H1 (cell line): Measurements from ENCODE around the gene NAV3. TPM values are rescaled to one million over a fixed set of nuclear protein-coding genes. Genes with fewer than 3 reads are reported as not detected.

Source experiments
- CTCF ChIA-PET: fragments of 300-600 bp; sonication (Branson Sonifier 250); formaldehyde crosslinking; loops from one replicate; lab custom pipeline; 2021; ENCODE audit not compliant: partially characterized antibody; lab: Charles Lee
- POLR2A ChIA-PET: fragments of 300-600 bp; sonication (Branson Sonifier 250); formaldehyde crosslinking; loops from one replicate; lab custom pipeline; 2021; ENCODE audit warnings: inconsistent platforms; ENCODE audit not compliant: partially characterized antibody; lab: Charles Lee
- DNase-seq, 2 experiments: peaks; one replicate each; pipeline versions ENCODE4 v3.0.0 to v3.0.0-alpha.2; 2010 to 2022; ENCODE audit warnings: low spot score in 2 of 2, low read depth in 1 of 2, mixed read lengths in 1 of 2
- FAIRE-seq: peaks from 2 replicates; lab custom pipeline; 2011; peaks lifted over from hg19 to GRCh38; lab: Jason Lieb, UNC
- H2AFZ ChIP-seq: 2 replicates; pipeline ENCODE4 v1.8.1; 2012; ENCODE audit warnings: low read length, inconsistent platforms
- H2AK5ac ChIP-seq: 2 replicates; pipeline ENCODE4 v1.6.1; 2013; ENCODE audit warnings: low read depth, low read length
- H2BK120ac ChIP-seq: replicated peaks from 2 replicates; pipeline ENCODE3; 2013; ENCODE audit warnings: low read depth, low read length, inconsistent platforms
- H2BK12ac ChIP-seq: 2 replicates; pipeline ENCODE4 v1.6.1; 2013; ENCODE audit warnings: low read depth, low read length
- H2BK15ac ChIP-seq: 2 replicates; pipeline ENCODE4 v1.6.1; 2013; ENCODE audit warnings: low read length
- H2BK20ac ChIP-seq: 2 replicates; pipeline ENCODE4 v1.6.1; 2013; ENCODE audit warnings: low read length
- H2BK5ac ChIP-seq: 2 replicates; pipeline ENCODE4 v1.6.1; 2013; ENCODE audit warnings: low read depth, low read length
- H3K14ac ChIP-seq: 2 replicates; pipeline ENCODE4 v1.6.1; 2013; ENCODE audit warnings: inconsistent platforms; ENCODE audit not compliant: insufficient read length
- H3K18ac ChIP-seq: 2 replicates; pipeline ENCODE4 v1.6.1; 2013; ENCODE audit warnings: low read length; ENCODE audit errors: extremely low read depth
- H3K23ac ChIP-seq: 2 replicates; pipeline ENCODE4 v1.6.1; 2013; ENCODE audit warnings: inconsistent platforms; ENCODE audit not compliant: insufficient read length
- H3K23me2 ChIP-seq: 2 replicates; pipeline ENCODE4 v1.6.1; 2013; ENCODE audit warnings: low read depth, low read length
- H3K27ac ChIP-seq: 2 replicates; pipeline ENCODE4 v1.6.1; 2011; ENCODE audit warnings: low read depth, low read length, inconsistent platforms
- H3K27me3 ChIP-seq, 4 experiments: replicated peaks in 1 of 4; 1 replicate in 1 of 4; 2 replicates in 3 of 4; pipeline versions ENCODE4 v1.6.1 to v1.8.1; 2011 to 2013; ENCODE audit warnings: low read length in 3 of 4, mild to moderate bottlenecking in 3 of 4, inconsistent platforms in 2 of 4, mixed read lengths in 2 of 4, moderate library complexity in 1 of 4; ENCODE audit not compliant: control insufficient read depth in 3 of 4, insufficient read depth in 3 of 4; ENCODE audit errors: extremely low read depth in 1 of 4
- H3K36me3 ChIP-seq, 4 experiments: 2 replicates each; pipeline versions ENCODE4 v1.6.1 to v1.8.1; 2011 to 2013; ENCODE audit warnings: mild to moderate bottlenecking in 4 of 4, low read length in 3 of 4, moderate library complexity in 2 of 4, control low read depth in 1 of 4, inconsistent platforms in 1 of 4; ENCODE audit not compliant: insufficient read depth in 4 of 4, control insufficient read depth in 2 of 4
- H3K4ac ChIP-seq: replicated peaks from 2 replicates; pipeline ENCODE3; 2013; ENCODE audit warnings: low read length, low read depth, mixed read lengths, inconsistent platforms; ENCODE audit not compliant: insufficient read length
- H3K4me1 ChIP-seq, 4 experiments: replicated peaks in 1 of 4; 1 replicate in 1 of 4; 2 replicates in 3 of 4; pipeline versions ENCODE4 v1.6.1 to v1.8.1; 2011 to 2013; ENCODE audit warnings: low read length in 3 of 4, inconsistent platforms in 2 of 4, mixed read lengths in 1 of 4; ENCODE audit not compliant: insufficient read depth in 4 of 4, control insufficient read depth in 3 of 4
- H3K4me2 ChIP-seq, 2 experiments: 2 replicates each; pipeline versions ENCODE4 v1.6.1 to v1.8.1; 2011 to 2013; ENCODE audit warnings: low read depth in 2 of 2, low read length in 2 of 2, control low read depth in 1 of 2, inconsistent platforms in 1 of 2, mild to moderate bottlenecking in 1 of 2; ENCODE audit not compliant: insufficient read depth in 1 of 2
- H3K4me3 ChIP-seq, 4 experiments: fragments of 200-600, 300-600 bp in 1 of 4; sonication (generic), shearing (Covaris generic), sonication (Bioruptor Twin) in 1 of 4; 2 replicates each; pipeline versions ENCODE4 v1.5.1 to v1.8.1; 2011 to 2016; ENCODE audit warnings: low read length in 4 of 4, low read depth in 3 of 4, control low read depth in 2 of 4, inconsistent platforms in 2 of 4, mild to moderate bottlenecking in 2 of 4, mixed read lengths in 1 of 4, moderate library complexity in 1 of 4; ENCODE audit not compliant: insufficient read depth in 2 of 4; ENCODE audit errors: extremely low read depth in 1 of 4
- H3K56ac ChIP-seq: replicated peaks from 2 replicates; pipeline ENCODE3; 2013; ENCODE audit warnings: low read depth, mild to moderate bottlenecking, mixed read lengths, low read length, inconsistent platforms; ENCODE audit not compliant: insufficient read length
- H3K79me1 ChIP-seq: 2 replicates; pipeline ENCODE4 v1.6.1; 2013; ENCODE audit warnings: low read depth, low read length, control low read depth
- H3K79me2 ChIP-seq, 2 experiments: 2 replicates each; pipeline versions ENCODE4 v1.6.1 to v1.8.1; 2012 to 2013; ENCODE audit warnings: low read length in 2 of 2, mild to moderate bottlenecking in 2 of 2, inconsistent platforms in 1 of 2; ENCODE audit not compliant: insufficient read depth in 2 of 2, control insufficient read depth in 1 of 2
- H3K9ac ChIP-seq, 4 experiments: replicated peaks in 1 of 4; 1 replicate in 1 of 4; 2 replicates in 3 of 4; pipeline versions ENCODE4 v1.6.1 to v1.8.1; 2011 to 2013; ENCODE audit warnings: low read depth in 3 of 4, low read length in 3 of 4, control low read depth in 2 of 4, mild to moderate bottlenecking in 2 of 4, moderate library complexity in 2 of 4, inconsistent platforms in 1 of 4; ENCODE audit errors: extremely low read depth in 1 of 4
- H3K9me3 ChIP-seq, 2 experiments: 2 replicates each; pipeline versions ENCODE4 v1.6.1 to v1.8.1; 2012 to 2013; ENCODE audit warnings: mild to moderate bottlenecking in 2 of 2, moderate library complexity in 2 of 2, control low read depth in 1 of 2, inconsistent platforms in 1 of 2, low read depth in 1 of 2, low read length in 1 of 2, mixed read lengths in 1 of 2; ENCODE audit not compliant: insufficient read depth in 2 of 2
- H4K20me1 ChIP-seq, 2 experiments: replicated peaks in 1 of 2; 2 replicates each; pipeline versions ENCODE3 to v1.8.1; 2011 to 2013; ENCODE audit warnings: inconsistent platforms in 2 of 2, low read length in 2 of 2, mild to moderate bottlenecking in 1 of 2; ENCODE audit not compliant: insufficient read depth in 2 of 2, control insufficient read depth in 1 of 2
- H4K5ac ChIP-seq: 2 replicates; pipeline ENCODE4 v1.6.1; 2013; ENCODE audit warnings: low read length, low read depth, mixed read lengths, inconsistent platforms; ENCODE audit not compliant: insufficient read length
- H4K8ac ChIP-seq: 2 replicates; pipeline ENCODE4 v1.8.0; 2013; ENCODE audit warnings: mild to moderate bottlenecking, moderate library complexity, low read length, inconsistent platforms; ENCODE audit not compliant: insufficient read depth; ENCODE audit errors: extremely low read depth
- H4K91ac ChIP-seq: replicated peaks from 2 replicates; pipeline ENCODE3; 2013; ENCODE audit warnings: low read length, mixed read lengths, inconsistent platforms; ENCODE audit not compliant: insufficient read length
- BACH1 ChIP-seq: IDR thresholded peaks from 2 replicates; pipeline ENCODE4 v1.6.1; 2012; ENCODE audit warnings: low read length, improper control_type of control experiment
- BCL11A ChIP-seq, 2 experiments: IDR thresholded peaks; one replicate each; pipeline ENCODE4 v1.6.1; 2011; ENCODE audit warnings: low read depth in 2 of 2, low read length in 2 of 2, mild to moderate bottlenecking in 2 of 2
- CEBPB ChIP-seq: IDR thresholded peaks from 2 replicates; pipeline ENCODE4 v1.6.1; 2012; ENCODE audit warnings: low read depth, low read length
- CHD1 ChIP-seq: IDR thresholded peaks from 2 replicates; pipeline ENCODE4 v1.6.1; 2012; ENCODE audit warnings: low read depth, low read length, improper control_type of control experiment
- CTBP2 ChIP-seq: IDR thresholded peaks from 2 replicates; pipeline ENCODE4 v1.7.0; 2011; ENCODE audit warnings: borderline replicate concordance, mild to moderate bottlenecking, moderate library complexity, mixed read lengths, low read length; ENCODE audit not compliant: insufficient read depth, insufficient read length
- EZH2 ChIP-seq: fragments of 200-600 bp; sonication (generic); IDR thresholded peaks from 2 replicates; pipeline ENCODE4 v1.7.1; 2012; ENCODE audit warnings: low read depth, mild to moderate bottlenecking, moderate library complexity, low read length, inconsistent platforms; ENCODE audit not compliant: severe bottlenecking
- JUND ChIP-seq: IDR thresholded peaks from 2 replicates; pipeline ENCODE4 v1.6.1; 2011; ENCODE audit warnings: mild to moderate bottlenecking, improper control_type of control experiment, low read length
- MAFK ChIP-seq: IDR thresholded peaks from 2 replicates; pipeline ENCODE4 v1.6.1; 2012; ENCODE audit warnings: low read depth, mild to moderate bottlenecking, improper control_type of control experiment, low read length
- RBBP5 ChIP-seq: IDR thresholded peaks from 2 replicates; pipeline ENCODE4 v1.7.1; 2012; ENCODE audit warnings: low read depth, mild to moderate bottlenecking, inconsistent platforms, low read length, moderate library complexity, borderline replicate concordance
- SIRT6 ChIP-seq: IDR thresholded peaks from one replicate; pipeline ENCODE4 v1.7.1; 2012; ENCODE audit warnings: low read length, inconsistent platforms
- SRF ChIP-seq: IDR thresholded peaks from 2 replicates; pipeline ENCODE4 v1.6.1; 2011; ENCODE audit warnings: mild to moderate bottlenecking, low read depth, low read length, moderate library complexity
- TBP ChIP-seq: IDR thresholded peaks from 2 replicates; pipeline ENCODE4 v1.6.1; 2011; ENCODE audit warnings: low read depth, low read length, improper control_type of control experiment
- YY1 ChIP-seq: IDR thresholded peaks from 2 replicates; pipeline ENCODE4 v1.6.1; 2011; ENCODE audit warnings: low read depth, mild to moderate bottlenecking, low read length
- WGBS, 2 experiments: shearing (Covaris generic) in 1 of 2; methylation state at CpG; one replicate each; pipeline versions ENCODE4 v1.1.6 to v1.1.7; 2013 to 2015; ENCODE audit warnings: low lambda C conversion rate in 2 of 2, mixed read lengths in 2 of 2, inconsistent platforms in 1 of 2, low coverage in 1 of 2, missing lambda C conversion rate in 1 of 2; ENCODE audit not compliant: insufficient replicate concordance in 2 of 2, insufficient coverage in 1 of 2, insufficient read length in 1 of 2; ENCODE audit errors: extremely low coverage in 1 of 2, missing lambda C conversion rate in 1 of 2; 5-methylcytosine and 5-hydroxymethylcytosine counted together
- polyA plus RNA-seq, 7 experiments: library from polyadenylated mRNA; depleted of rRNA in 3 of 7; stranded (reverse) in 5 of 7; unstranded in 2 of 7; fragments of >200 nt in 5 of 7; fragments of 200-250 nt in 2 of 7; gene quantifications; 1 replicate in 5 of 7; 2 replicates in 1 of 7; 4 replicates in 1 of 7; pipeline versions ENCODE4 v1.2.1 to v1.2.3, GENCODE V29; 2011 to 2013; ENCODE audit warnings: missing spikeins in 2 of 7, mixed read lengths in 2 of 7
- total RNA-seq: library from RNA; stranded (reverse); fragmentation: NEBNext Ultra II Directional; extraction: Animal tissue kit (Norgen Biotek cat#: 25700); gene quantifications from 2 replicates; pipeline ENCODE4 v1.2.1, GENCODE V29; 2021
- TF ChIP-seq, protein P1 (sequence below): IDR thresholded peaks from 2 replicates; pipeline ENCODE4 v1.6.1; 2012; ENCODE audit warnings: low read length, inconsistent platforms

Gene NAV3
- total and polyA plus RNA-seq, 2 of the 8 experiments (the other 6 are each of a cell fraction or from before 2014, with no cell fraction given), result 0.47 to 5.0 TPM

DNA sequence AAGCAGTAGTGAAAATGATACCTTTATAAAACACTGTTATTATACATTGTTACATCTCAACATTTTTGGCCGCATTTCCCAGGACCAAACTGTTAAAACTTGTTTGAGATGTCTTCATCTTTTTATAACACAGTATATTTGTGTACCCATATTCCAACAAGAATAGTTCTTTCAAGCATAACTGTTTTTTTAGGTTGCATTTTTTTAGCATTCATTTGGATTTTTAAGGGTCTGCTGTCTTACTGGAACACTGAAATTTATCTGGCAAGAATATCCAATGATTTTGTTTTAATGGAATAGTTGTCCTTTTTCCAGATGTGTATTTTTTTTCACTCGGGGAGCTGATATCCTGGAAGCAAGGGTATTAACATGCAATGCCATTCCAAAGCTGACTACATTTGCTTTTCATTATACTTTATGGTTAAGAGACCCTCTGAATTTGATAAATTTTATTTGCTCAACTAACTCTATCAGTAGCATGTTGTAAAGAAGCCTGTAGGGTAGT lies 8.9 kb upstream of the NAV3 start:
- H3K56ac ChIP-seq, result no peak overlapping the region
- H3K4me3 ChIP-seq, result no peak overlapping the region
- H3K14ac ChIP-seq, result no peak overlapping the region
- H2BK12ac ChIP-seq, result no peak overlapping the region
- H2AFZ ChIP-seq, result no peak overlapping the region
- CTCF ChIA-PET, result no interaction called here
- DNase-seq, result no peak
- H3K4ac ChIP-seq, result no peak overlapping the region
- no peak overlapping the region for H3K27ac ChIP-seq
- FAIRE-seq, result no peak
- H3K79me2 ChIP-seq, result no peaks in the 10 kb centered on the region
- TF ChIP-seq TBP, result no peak
- TF ChIP-seq CHD1, result no peak
- no peak for TF ChIP-seq BACH1
- TF ChIP-seq JUND, result no peak
- TF ChIP-seq RBBP5, result no peak
- TF ChIP-seq EZH2, result no peak
- no peak for TF ChIP-seq BCL11A (IDR thresholded peaks at IDR 0.05; ENCODE audit: low read depth in 2 of 2, low read length in 2 of 2)
- TF ChIP-seq, protein P1, sequence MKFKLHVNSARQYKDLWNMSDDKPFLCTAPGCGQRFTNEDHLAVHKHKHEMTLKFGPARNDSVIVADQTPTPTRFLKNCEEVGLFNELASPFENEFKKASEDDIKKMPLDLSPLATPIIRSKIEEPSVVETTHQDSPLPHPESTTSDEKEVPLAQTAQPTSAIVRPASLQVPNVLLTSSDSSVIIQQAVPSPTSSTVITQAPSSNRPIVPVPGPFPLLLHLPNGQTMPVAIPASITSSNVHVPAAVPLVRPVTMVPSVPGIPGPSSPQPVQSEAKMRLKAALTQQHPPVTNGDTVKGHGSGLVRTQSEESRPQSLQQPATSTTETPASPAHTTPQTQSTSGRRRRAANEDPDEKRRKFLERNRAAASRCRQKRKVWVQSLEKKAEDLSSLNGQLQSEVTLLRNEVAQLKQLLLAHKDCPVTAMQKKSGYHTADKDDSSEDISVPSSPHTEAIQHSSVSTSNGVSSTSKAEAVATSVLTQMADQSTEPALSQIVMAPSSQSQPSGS, result no peak
- no peak for TF ChIP-seq SRF
- TF ChIP-seq YY1, result no peak
- no peak for TF ChIP-seq CTBP2
- TF ChIP-seq CEBPB, result no peak
- TF ChIP-seq SIRT6, result no peak
- TF ChIP-seq MAFK, result no peak
- TF ChIP-seq, all 59 proteins: peak for 0
- Histone ChIP-seq H4K91ac (no peak overlapping the region), H3K9me3 (no peaks in the 10 kb centered on the region), H3K4me2 (no peak overlapping the region), H2BK20ac (no peak overlapping the region), H4K20me1 (no peaks in the 10 kb centered on the region), H3K9ac (no peak overlapping the region), H4K8ac (no peak overlapping the region), H3K23ac (no peak overlapping the region), H2BK120ac (no peak overlapping the region), H3K79me1 (no peaks in the 10 kb centered on the region), H2BK15ac (no peak overlapping the region), H3K36me3 (no peaks in the 10 kb centered on the region; a peak in 1 of 8 replicates), H3K18ac (no peak overlapping the region), H3K27me3 (no peaks in the 10 kb centered on the region), H2AK5ac (no peak overlapping the region), H3K23me2 (no peaks in the 10 kb centered on the region), H4K5ac (no peak overlapping the region), H2BK5ac (no peak overlapping the region), H3K4me1 (no peaks in the 10 kb centered on the region)
- POLR2A ChIA-PET, result interaction anchor here (1.3 kb wide), 1 partner anchor 9 kb away, joined by 3 read pairs; the partner anchor contains the start of gene NAV3
- 77% methylated on average over 2 of the region's 2 CpGs; no CpG with 5 or more reads in 1 of the 2 experiments for WGBS, 2 experiments
